ENCODE data around the gene PORCN.
A peak's percentile ranks its signal among the peaks of the same experiment; 100 is the strongest.

PORCN gene

DNA sequence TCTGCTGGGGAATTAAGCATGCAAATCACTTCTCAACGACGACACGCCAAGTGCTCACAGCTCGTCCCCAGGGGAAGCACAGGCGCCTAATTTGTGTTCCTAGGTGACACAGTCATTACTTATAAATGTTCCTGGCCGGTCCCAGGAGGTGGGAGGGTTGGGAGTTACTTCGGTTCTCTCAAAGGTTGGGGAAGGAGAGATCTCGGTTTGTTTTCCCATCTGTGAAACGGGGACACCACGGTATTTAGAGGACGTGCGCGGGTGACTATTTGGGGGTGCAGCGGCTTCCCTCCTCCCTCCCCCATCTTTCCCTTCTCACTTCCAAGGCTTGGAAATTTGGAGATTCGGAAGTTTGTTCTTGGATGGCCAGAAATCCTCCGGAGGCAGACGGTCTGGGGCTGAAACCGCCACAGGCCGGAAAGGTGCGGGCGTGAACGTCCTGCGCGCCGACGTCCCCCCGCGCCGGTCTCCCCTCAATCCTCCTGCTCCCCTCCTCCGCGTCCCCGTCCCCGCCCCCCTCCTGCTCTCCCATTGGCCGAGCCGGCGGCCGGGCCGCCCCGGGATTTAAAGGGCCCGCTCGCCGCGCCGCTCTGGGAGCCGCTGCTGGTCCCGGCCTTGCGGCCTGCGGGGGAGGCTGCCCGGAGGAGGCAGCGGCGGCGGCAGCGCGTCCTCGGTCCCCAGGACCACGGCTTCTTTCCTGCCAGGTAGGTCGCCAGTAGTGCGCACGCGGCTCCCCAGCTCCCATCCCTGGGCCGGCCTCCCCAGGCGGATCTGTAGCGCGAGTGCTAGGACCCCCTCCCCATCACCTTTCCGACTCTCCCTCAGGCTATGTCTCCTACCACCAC is at the start of gene PORCN:
PORCN (plus strand) TSS at position 593 of the 845 bp plus-strand sequence. CDS start 829 bp downstream, outside the sequence.
- TF ChIP-seq, protein P1, sequence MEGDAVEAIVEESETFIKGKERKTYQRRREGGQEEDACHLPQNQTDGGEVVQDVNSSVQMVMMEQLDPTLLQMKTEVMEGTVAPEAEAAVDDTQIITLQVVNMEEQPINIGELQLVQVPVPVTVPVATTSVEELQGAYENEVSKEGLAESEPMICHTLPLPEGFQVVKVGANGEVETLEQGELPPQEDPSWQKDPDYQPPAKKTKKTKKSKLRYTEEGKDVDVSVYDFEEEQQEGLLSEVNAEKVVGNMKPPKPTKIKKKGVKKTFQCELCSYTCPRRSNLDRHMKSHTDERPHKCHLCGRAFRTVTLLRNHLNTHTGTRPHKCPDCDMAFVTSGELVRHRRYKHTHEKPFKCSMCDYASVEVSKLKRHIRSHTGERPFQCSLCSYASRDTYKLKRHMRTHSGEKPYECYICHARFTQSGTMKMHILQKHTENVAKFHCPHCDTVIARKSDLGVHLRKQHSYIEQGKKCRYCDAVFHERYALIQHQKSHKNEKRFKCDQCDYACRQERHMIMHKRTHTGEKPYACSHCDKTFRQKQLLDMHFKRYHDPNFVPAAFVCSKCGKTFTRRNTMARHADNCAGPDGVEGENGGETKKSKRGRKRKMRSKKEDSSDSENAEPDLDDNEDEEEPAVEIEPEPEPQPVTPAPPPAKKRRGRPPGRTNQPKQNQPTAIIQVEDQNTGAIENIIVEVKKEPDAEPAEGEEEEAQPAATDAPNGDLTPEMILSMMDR (IDR thresholded peaks at IDR 0.05): no peak

GRCh38 chrX:48459483-48459882 is 49.3 kb upstream of the PORCN start:
- Histone ChIP-seq H3K36me3 (ENCODE audit: control insufficient read depth, insufficient read depth, low read length) (no peaks in the 10 kb centered on the region), H2AFZ (no peak overlapping the region), H3K79me2 (no peaks in the 10 kb centered on the region), H3K4me3 (ENCODE audit: low read depth, low read length) (no peak overlapping the region), H3K9ac (no peak overlapping the region), H3K9me3 (ENCODE audit: control insufficient read depth, low read length) (no peaks in the 10 kb centered on the region), H3K27ac (no peak overlapping the region), H3K4me2 (ENCODE audit: low read length) (no peak overlapping the region), H3K27me3 (ENCODE audit: control insufficient read depth, insufficient read depth, low read length) (no peaks in the 10 kb centered on the region), H3K4me1 (no peaks in the 10 kb centered on the region)
- TF ChIP-seq, protein P1 (IDR thresholded peaks at IDR 0.05): no peak

More for the DNA sequence above, at the start of gene PORCN:
- no peaks in the 10 kb centered on the region for H3K27me3 ChIP-seq (ENCODE audit: control insufficient read depth, insufficient read depth, low read length)
- peak within 1 kb of the TSS; percentile 85 for H2AFZ ChIP-seq
- H3K79me2 ChIP-seq: no peaks in the 10 kb centered on the region
- no peaks in the 10 kb centered on the region for H3K9me3 ChIP-seq (ENCODE audit: control insufficient read depth, low read length)
- H3K4me1 ChIP-seq: no peaks in the 10 kb centered on the region
- H3K27ac ChIP-seq: peak within 1 kb of the TSS; percentile 67
- peak within 1 kb of the TSS; percentile 71 for H3K4me2 ChIP-seq (ENCODE audit: low read length)
- peak within 1 kb of the TSS; percentile 37 for H3K9ac ChIP-seq
- peak within 1 kb of the TSS; percentile 71 for H3K4me3 ChIP-seq (ENCODE audit: low read depth, low read length)
- H3K36me3 ChIP-seq (ENCODE audit: control insufficient read depth, insufficient read depth, low read length): no peaks in the 10 kb centered on the region

- H3K9ac ChIP-seq: no peak overlapping the region
These were observed 48.8 kb upstream of the PORCN start for GRCh38 chrX:48460031-48460430.

DNA sequence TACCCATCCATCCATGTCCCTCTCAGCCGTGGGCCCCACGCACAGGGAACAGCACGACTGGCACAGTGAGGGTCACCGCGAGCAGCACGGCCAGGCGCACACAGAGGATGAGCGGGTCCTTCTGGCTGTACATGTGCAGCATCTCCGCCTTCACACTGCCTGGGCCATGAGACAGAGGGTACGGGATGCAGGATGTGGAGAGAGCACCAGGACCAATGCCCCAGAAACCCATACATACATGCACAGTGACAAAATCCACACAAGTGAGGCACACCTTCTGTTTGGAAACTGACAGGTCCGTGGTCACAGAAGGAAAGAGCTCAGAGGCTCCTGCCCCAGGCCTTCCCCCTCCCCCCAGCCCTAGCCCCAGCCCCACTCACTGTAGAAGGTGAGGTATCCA is 48.2 kb upstream of the PORCN start:
- Histone ChIP-seq H3K79me2 (no peaks in the 10 kb centered on the region), H3K27me3 (ENCODE audit: control insufficient read depth, insufficient read depth, low read length) (no peaks in the 10 kb centered on the region), H3K4me3 (ENCODE audit: low read depth, low read length) (no peak overlapping the region), H3K27ac (no peak overlapping the region), H3K36me3 (ENCODE audit: control insufficient read depth, insufficient read depth, low read length) (no peaks in the 10 kb centered on the region), H3K9me3 (ENCODE audit: control insufficient read depth, low read length) (no peaks in the 10 kb centered on the region), H3K4me1 (no peaks in the 10 kb centered on the region), H2AFZ (no peak overlapping the region), H3K9ac (no peak overlapping the region), H3K4me2 (ENCODE audit: low read length) (no peak overlapping the region)
- TF ChIP-seq, protein P1 (IDR thresholded peaks at IDR 0.05): no peak

More at GRCh38 chrX:48460031-48460430, 48.8 kb upstream of the PORCN start:
- no peak overlapping the region for H3K4me3 ChIP-seq (ENCODE audit: low read depth, low read length)
- H3K79me2 ChIP-seq: no peaks in the 10 kb centered on the region
- no peak overlapping the region for H3K4me2 ChIP-seq (ENCODE audit: low read length)
- H3K36me3 ChIP-seq (ENCODE audit: control insufficient read depth, insufficient read depth, low read length): no peaks in the 10 kb centered on the region
- H3K27ac ChIP-seq: no peak overlapping the region
- H2AFZ ChIP-seq: no peak overlapping the region
- no peaks in the 10 kb centered on the region for H3K9me3 ChIP-seq (ENCODE audit: control insufficient read depth, low read length)
- no peaks in the 10 kb centered on the region for H3K27me3 ChIP-seq (ENCODE audit: control insufficient read depth, insufficient read depth, low read length)
- H3K4me1 ChIP-seq: no peaks in the 10 kb centered on the region
- TF ChIP-seq, protein P1 (IDR thresholded peaks at IDR 0.05): no peak

Data from parathyroid adenoma (tissue), 2 donors.